HL-60 (cell line): ENCODE measurements around the gene IPO5.

Source experiments
- CTCF ChIP-seq: IDR thresholded peaks from one replicate; pipeline ENCODE4 v1.5.1; 2011; ENCODE audit warnings: low read length, control low read depth, inconsistent platforms; ENCODE audit not compliant: insufficient read depth
- GABPA ChIP-seq: IDR thresholded peaks from 2 replicates; pipeline ENCODE4 v1.6.1; 2012; ENCODE audit warnings: low read depth
- REST ChIP-seq: IDR thresholded peaks from 2 replicates; pipeline ENCODE4 v1.6.1; 2012; ENCODE audit warnings: low read depth; ENCODE audit not compliant: insufficient replicate concordance

- TF ChIP-seq CTCF (no peak), GABPA (no peak), REST (no peak)
These were observed 85.8 kb downstream of the IPO5 start for GRCh38 chr13:98039261-98039660.
